NCI-H1694 (cell line): Measurements from ENCODE around the gene ISY1.
"Not testable (repeated sequence)": the region's sequence is repeated elsewhere in the genome, so short reads cannot be mapped to it uniquely, and the experiment has no call there.

ENCODE experiments used
- DNase-seq: peaks from one replicate; lab custom pipeline; 2025; lab: John Stamatoyannopoulos, UW

Gene ISY1

DNA sequence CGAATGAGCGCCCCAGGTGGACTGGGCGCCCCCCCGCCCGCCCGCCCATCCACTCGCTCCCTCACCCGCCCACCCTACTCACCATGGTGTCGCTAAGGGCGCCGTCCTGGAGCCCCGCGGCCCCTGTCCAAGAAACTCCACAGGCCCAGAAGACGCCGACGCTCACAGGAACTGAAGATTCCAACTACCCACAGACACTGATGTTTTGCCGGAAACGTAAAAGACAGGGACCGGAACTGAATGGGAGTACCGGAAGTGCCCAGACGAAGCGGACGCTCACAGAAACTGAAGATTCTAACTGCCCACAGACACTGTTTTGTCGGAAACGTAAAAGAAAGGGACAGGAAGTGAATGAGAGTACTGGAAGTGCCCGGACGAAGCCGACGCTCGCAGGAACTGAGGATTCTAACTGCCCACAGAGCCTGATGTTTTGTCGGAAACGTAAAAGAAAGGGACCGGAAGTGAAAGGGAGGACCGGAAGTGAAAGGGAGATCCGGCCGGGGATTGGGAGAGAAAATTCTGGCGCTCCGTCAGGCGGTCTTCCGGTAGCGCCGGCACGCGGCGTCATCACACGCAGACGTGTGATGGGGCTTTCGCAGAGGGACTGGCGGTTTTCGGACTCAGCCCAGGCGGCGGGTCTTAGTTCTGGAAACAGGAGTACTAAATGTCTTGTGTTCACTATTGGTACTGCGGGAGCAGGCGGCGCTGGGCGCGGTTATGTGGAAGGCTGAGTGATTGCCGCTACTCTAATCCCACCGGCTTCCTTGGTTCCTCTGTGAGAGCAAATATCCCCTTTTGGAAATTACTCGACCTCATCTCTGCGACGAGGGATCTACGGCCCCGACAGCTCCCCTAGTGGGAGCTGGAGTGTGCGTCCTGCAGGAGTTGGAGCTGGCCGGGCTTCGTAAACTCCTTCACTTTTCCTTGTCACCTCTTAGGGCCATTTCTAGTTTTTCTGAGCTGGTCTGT is at the start of gene ISY1:
TSS of gene ISY1 (minus strand) at position 173 of the 969 bp plus-strand sequence. CDS start at position 85, 88 bp downstream.
- peak; percentile 95 for DNase-seq

DNA sequence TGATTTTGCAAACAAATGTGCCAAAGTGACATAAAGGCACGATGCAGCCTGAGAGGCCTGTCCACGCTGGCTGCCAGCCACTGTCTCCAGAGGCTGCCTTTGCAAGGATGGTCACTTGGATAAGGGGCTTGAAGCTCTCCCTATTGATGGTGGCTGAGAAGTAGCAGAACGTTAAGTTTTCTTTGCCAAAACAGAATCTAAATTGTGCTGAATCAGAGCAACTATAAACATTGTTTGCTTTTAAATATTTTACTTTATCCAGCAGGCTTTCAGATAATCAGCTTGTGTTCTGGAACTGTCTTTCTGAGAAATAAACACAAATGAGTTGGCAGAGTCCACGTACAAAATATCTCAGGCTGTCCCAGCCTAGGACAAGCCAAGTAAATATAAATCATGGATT is 46.6 kb upstream of the ISY1 start:
- no peak for DNase-seq

DNA sequence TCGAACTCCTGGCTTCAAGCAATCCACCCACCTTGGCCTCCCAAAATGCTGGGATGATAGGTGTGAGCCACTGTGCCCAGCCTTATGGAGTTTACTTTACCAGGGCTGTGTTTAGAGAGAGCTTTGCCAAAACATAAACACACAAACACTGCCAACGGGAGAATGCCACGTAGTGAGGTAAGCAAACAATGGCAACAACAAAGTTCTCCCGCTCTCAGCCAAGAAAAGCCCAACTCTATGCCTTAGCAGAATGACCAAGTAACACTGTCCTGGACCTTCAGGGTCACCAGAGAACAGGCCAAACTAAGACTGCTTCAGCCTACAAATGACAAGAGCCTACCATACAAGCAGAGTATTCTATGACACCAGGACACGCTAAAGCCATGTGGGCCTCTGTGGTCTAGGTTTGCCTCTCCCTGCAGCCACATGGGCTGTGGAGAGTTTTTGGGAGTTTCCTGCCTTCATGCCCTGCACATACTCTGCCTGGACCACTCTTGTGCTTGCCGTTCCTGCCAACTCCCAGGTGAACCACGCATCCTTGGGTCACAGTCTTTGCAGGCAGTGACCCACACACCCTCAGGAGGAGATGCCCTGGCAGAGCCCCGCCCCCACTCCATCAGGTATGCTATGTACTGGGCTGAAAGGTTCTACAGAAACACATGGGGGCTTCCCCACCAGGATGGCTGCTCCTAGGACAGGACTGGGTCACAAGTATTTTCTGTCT is 44.4 kb upstream of the ISY1 start:
- DNase-seq, result no peak

DNA sequence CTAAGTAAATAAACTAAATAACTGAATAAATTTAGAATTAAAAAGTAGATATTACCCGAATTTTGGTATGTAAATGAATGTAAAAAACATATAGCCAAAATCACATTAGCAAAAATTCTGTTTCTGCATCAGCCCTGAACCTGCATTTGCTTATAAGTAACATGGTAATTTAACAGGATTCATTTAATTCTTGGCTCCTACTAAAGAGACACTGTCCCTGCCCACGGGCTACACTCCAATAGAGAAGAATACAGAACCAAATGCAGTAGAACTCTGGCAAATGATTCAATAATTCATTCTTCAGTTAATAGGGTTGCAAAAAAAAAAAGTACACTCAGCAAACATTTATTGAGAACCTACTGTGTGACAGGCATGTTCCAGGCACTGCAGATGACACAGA is 43.6 kb upstream of the ISY1 start:
- no peak for DNase-seq

DNA sequence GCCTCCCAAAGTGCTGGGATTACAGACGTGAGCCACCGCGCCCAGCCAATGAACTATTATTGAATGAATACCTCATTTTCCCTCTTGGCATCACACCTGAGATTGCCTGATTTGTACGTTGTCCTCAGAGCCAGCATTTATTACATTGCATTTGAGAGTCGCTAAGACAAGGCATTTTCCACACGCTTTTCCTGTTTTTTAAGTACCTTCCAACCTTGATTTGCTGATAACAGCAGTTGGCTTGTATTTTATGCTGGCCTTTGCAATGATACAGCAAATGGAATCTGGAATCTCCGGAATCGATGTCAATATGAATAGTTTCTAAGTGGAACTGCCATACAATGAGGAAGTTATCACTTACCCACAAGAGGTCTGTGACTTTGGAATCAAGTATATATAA is 38.5 kb upstream of the ISY1 start:
- no peak for DNase-seq

DNA sequence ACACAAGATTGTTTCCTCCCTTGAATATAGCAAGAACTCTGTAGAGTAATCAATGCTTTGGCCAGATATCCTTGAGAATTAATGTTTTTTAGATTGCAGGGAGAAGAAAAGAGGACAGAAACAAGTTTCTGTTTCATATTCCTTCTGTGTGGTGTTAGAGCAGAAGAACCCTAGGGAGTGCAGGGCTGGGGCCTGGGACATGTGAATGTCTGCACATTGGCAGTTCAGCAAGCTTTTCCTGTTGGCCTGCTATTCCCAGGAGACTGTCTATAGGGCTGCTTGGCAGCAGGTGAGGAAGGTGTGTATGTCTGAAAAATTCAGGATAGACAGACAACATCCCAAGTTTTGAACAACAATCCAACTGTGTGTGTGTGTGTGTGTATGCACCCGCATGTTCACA is 36.5 kb upstream of the ISY1 start:
- DNase-seq, result no peak

DNA sequence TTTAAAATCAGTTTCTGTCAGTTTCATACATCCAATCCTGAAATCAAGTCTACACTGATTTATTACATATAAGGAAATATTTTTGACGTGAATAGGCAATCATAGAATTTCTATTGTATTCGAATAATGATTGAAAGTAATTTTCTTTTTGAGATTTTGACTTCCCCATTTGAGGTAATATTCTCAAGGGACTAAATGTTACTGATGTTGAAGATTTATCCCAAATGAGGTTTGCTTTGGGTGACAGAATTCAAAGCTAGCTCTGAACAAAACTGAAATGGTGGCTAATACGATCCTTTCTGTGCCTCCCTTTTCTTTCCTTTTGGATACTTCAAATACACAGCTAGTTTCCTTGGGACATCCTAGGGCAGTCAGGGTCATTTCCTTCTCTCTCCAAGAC is 35.7 kb upstream of the ISY1 start:
- no peak for DNase-seq

DNA sequence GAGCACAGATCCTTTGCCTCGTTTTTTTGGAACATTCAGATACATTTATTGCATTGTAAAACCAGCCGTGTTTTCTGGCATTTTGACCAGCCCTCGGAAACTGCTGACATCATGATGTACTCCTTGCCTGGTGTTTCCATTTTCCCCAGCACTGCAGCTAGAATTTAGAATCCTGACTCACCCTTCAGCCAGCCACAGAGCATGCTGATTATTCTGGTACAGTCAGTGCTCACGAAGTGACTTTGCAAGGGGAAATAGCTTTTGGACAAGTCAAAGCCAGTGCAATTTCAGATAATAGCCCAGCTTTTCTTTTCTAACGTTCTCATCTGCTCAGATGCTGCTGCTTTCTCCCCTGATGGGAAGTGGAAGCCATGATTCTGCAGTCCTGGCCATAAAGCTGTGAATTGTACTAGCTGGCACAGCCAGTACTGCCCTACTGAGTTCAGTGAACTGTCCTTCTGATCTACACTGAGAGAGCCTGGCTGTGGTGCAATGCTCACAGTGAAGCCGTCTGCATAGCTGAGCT is 34.9 kb upstream of the ISY1 start:
- DNase-seq, result no peak

DNA sequence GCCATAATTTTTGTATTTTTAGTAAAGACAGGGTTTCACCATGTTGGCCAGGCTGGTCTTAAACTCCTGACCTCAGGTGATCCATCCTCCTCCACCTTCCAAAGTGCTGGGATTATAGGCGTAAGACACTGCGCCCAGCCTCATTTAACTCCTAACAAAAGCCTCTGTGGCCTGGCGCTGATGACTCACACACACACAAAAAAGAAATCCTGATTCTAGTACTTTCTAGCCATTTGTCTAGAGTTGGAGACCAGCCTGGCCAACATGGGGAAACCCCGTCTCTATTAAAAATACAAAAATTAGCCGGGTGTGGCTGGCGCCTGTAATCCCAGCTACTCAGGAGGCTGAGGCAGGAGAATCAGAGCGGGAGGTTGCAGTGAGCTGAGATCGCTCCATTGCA is 28.9 kb upstream of the ISY1 start:
- DNase-seq, result not testable (repeated sequence)

DNA sequence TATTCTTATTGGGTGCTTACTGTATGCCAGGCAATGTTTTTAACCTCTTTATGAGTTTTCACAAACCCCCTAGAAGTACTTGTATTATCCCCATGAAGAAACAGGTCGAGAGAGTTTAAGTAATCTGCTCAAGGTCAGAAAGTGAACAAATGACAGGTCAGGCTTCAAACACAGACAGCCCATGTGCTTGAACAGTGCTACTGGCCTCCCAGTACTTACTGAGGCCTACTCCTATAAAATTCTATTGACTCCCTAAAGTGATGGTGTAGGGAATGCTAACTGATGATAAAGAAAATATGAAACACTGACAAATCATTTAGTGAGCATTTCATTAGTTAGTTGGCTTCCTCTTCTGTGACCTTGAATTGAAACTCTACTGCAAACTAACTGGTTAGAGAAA is 27.0 kb upstream of the ISY1 start:
- no peak for DNase-seq

DNA sequence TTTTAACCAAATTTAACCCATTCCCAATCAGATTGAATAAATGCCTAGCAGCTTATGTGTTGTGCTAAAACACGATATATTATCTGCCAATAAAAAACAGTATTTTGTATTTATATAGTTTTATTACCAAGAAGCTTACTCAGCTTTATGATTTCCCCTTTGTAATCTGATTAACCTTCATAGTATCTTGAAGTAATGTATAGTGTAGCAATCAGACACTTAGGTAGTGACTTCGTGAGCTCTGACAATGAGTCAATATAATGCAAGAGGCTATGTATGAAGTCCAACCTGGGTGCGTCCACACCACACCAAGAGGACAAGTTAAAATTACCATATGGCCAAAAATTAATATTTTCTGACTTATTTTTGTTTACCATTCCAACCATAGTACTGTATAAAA is 24.9 kb upstream of the ISY1 start:
- no peak for DNase-seq

DNA sequence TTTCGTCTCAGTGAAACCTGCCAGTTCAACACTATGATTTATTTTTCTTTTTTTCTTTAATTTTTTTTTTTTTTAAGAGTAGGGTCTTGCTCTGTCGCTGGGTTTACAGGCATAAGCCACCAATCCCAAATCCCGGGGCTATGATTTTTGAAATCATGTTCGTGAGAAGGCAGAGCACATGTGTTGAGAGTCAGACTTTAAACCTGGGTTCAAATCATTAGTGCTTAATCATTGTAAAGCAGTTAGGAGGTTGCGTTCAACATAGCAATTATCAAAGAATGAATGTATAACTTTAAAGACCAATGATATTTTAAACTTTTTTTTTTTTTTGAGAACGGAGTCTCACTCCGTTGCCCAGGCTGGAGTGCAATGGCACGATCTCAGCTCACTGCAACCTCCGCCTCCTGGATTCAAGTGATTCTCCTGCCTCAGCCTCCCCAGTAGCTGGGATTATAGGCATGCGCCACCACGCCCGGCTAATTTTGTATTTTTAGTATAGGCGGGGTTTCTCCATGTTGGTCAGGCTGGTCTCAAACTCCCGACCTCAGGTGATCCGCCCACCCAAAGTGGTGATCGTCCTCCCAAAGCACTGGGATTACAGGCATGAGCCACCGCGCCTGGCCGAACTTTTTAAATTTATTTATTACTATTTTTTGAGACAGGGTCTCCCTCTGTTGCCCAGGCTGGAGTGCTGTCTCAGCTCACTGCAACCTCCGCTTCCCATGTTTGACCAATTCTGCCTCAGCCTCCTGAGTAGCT is 24.1 kb upstream of the ISY1 start:
- DNase-seq, result not testable (repeated sequence)

DNA sequence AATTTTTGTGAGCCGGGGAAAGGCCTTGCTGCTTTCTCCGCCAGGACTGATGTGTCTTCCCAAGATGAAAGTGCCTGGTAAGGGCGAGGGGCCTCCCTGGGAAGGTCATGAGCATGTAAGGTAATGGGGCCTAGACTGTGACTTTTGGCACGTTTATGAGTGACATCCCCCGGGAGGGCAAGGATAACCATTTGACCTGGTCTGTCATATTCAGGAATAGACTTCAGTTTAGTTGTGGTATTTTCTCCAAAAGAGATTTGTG is 23.5 kb upstream of the ISY1 start:
- DNase-seq, result no peak

DNA sequence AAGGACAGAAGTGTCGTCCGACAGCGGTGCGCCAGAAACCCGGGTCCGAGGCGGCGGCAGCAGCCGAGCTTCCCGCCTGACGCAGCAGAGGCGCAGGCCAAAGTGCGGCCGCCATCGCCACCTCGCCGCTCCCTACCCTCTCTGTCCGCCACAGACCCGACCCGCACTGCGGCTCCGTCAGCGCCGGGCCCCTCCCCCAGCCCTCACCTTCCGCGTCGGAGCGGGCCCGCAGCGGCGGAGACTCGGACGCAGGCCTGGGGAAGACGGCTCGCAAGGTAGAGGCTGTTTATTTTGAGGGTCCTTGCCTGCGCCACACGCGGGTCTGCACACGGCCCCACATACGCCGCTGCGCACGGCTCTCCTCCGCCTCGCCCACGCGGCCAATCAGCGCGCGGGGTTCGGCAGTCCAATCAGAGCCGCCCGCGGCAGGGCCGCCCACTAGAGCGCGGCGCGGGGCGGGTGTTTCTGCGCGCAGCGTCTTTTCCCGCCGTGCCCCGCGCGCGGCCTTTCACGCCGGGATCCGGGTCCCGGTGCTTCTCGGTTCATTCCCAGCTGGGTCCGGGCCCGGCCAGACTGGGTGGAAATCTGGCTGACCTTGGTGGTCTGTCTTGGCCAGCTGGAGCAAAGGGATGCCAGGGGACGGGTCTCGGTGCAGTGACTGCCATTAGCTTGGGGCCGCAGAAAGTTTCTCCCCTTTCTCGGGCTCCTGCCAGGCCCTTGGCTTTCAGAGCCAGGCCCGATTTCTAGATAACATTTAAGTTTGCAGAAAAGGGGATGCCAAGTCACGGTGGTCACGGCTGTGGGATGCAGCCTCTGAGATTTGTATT is 22.9 kb upstream of the ISY1 start, which contains the start of gene CNBP:
TSS of gene CNBP (minus strand) at position 328 of the 827 bp plus-strand sequence. CDS start 12,139 bp downstream, outside the sequence.
- DNase-seq, result peak; percentile 81

DNA sequence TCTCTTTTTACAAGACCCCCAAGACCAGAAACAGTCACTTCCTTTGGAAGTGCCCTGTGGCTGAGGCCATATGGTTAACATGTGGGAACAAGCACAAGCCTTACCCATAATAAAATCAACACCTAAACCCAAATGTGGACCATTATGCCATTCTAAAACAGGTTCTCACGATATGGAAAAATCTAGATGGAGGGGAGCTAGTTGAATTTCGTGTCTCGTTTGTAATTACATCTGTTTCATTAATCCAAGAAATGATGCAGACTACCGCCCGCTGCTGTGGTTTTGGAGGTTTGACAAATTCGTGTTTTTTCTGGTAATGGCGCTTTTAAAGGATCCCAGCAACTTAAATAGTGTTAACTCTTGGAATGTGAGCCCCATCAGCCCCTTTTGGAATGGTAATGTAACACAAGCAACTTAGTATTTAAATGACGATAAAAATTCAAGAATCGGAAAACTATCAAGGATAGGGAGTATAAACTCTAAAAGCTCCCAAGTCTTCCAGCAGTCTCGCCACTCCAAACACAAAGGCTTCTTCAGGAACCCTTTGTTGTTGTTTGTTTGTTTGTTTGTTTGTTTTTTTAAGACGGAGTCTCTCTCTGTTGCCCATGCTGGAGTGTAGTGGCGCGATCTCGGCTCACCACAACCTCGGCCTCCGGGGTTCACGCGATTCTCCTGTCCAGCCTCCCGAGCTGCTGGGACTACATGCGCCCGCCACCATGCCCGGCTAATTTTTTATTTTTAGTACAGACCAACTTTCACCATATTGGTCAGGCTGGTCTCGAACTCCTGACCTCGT is 21.7 kb upstream of the ISY1 start:
- peak; percentile 28 for DNase-seq

DNA sequence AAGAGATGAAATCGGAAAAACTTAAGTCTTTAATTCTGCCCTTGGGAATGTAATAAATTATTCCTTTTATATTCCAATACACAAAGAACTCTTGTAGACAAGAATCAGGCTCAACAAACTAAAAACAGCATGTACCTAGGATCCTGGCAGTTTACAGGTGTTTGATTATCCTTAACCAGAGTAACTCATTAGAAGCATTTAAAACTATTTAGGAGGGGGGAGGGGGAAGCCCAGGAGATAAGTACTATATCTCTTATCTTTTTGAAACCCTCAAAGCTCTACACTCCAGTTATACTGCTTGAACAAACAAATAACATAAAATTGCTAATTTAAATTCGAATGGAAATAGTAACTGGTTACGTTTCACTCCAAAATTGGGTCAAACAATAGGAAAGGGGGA is 21.0 kb upstream of the ISY1 start:
- DNase-seq, result no peak

DNA sequence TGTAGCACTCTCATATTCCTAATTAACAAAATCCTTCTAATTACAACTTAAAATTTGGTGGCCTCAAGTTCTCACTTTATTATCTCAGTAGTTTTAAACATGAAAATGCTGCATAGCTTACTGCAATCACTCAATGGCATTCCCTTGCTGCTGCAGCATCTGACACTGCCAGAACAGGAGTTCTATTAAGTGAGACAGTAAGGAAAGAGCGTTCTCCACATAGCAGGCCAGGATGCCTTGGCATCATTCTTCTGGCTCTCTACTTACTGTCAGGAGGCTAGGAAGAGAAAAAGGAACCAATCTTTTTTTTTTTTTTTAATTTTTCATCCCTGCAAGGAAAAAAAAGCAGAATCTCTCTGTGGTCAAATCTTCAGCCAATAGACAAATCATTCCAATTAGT is 19.6 kb upstream of the ISY1 start:
- DNase-seq, result no peak

DNA sequence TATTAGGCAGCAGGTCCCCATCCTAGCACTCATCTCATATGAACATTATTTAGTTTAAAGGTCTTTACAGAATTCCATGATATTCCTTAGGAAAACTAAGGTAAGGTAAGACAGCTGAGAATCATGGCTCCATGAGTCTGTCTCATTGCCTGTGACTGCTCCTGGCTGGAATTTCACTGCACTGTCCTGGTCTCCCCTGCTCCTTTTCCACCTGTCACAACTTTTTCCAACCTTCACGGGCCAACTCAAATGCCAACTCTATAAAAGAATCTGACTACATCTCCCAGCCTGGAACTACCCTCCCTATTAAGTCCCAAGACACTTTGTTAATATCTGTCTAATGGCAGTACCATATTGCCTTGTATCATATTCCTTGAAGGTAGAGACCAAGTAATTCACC is 15.2 kb upstream of the ISY1 start:
- DNase-seq, result no peak

DNA sequence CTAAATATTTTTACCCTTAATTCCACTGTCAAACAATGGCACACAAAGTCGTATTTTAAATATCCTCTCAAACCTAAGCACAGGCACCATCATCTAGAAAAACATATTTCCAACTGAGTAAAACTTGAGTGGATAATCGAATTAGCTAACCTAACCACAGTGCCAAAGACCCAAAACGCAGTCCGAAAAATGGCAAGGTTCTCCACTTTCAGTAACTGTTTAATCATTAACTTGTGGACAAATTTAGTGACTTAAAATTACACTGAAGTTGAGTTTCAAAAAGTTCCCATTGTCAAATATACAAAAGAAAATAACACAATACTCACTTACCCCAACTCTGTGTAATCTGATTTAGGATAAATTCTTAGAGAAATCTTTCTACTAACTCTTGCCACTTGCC is 12.9 kb upstream of the ISY1 start:
- no peak for DNase-seq

DNA sequence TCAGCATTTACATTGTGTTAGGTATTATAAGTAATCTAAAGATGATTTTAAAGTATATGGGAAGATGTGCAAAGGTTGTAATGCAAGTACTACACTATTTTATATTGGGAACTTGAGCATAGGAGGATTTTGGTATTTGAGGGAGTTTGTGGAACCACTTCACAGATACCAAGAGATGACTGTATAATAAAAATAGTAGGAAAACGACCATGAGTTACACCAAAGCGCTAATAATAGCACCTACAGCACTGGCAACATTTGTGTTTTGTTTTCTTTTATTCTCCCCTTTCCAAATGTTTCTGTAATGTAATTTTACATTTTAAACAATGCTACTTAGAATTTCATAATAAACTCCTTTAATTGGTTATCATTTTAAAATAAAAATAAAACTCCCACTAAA is 12.3 kb upstream of the ISY1 start:
- DNase-seq, result no peak
